Smooth muscle cell (in vitro differentiated cells): ENCODE results near the gene NOL9. TPM values are rescaled to one million over a fixed set of nuclear protein-coding genes. Genes with fewer than 3 reads are reported as not detected.
A peak's percentile ranks its signal among the peaks of the same experiment; 100 is the strongest.

Experiments
- DNase-seq: peaks from one replicate; lab custom pipeline; 2025; ENCODE audit not compliant: unreplicated experiment; lab: John Stamatoyannopoulos, UW
- H2AFZ ChIP-seq: fragments of 200-600 bp; sonication (generic); 2 replicates; pipeline ENCODE4 v1.6.0; 2016; ENCODE audit warnings: antibody characterized with exemption, low read depth, mild to moderate bottlenecking
- H3F3A ChIP-seq: fragments of 200-600 bp; sonication (generic); 2 replicates; pipeline ENCODE4 v1.6.0; 2017; ENCODE audit warnings: antibody characterized with exemption, low read depth
- H3K27ac ChIP-seq: fragments of 200-600 bp; sonication (generic); 2 replicates; pipeline ENCODE4 v1.5.1; 2016; ENCODE audit warnings: low read depth, mild to moderate bottlenecking
- H3K27me3 ChIP-seq: fragments of 200-600 bp; sonication (generic); 2 replicates; pipeline ENCODE4 v1.6.1; 2016; ENCODE audit warnings: low read depth, mild to moderate bottlenecking
- H3K36me3 ChIP-seq: fragments of 200-600 bp; sonication (generic); 2 replicates; pipeline ENCODE4 v1.5.1; 2016; ENCODE audit warnings: low read depth
- H3K4me1 ChIP-seq: fragments of 200-600 bp; sonication (generic); 2 replicates; pipeline ENCODE4 v1.5.1; 2016; ENCODE audit warnings: low read depth
- H3K4me2 ChIP-seq: fragments of 200-600 bp; sonication (generic); 2 replicates; pipeline ENCODE4 v1.6.0; 2016; ENCODE audit warnings: mild to moderate bottlenecking
- H3K4me3 ChIP-seq: fragments of 200-600 bp; sonication (generic); 2 replicates; pipeline ENCODE4 v1.5.1; 2016; ENCODE audit warnings: mild to moderate bottlenecking
- H3K79me2 ChIP-seq: fragments of 200-600 bp; sonication (generic); 2 replicates; pipeline ENCODE4 v1.6.0; 2016; ENCODE audit warnings: low read depth, mild to moderate bottlenecking
- H3K9ac ChIP-seq: fragments of 200-600 bp; sonication (generic); 2 replicates; pipeline ENCODE4 v1.6.0; 2016; ENCODE audit warnings: low read depth
- H3K9me3 ChIP-seq: fragments of 200-600 bp; sonication (generic); replicated peaks from 2 replicates; pipeline ENCODE4 v1.5.1; 2016; ENCODE audit warnings: low read depth
- H4K20me1 ChIP-seq: fragments of 200-600 bp; sonication (generic); 2 replicates; pipeline ENCODE4 v1.6.0; 2016; ENCODE audit warnings: low read depth
- CTCF ChIP-seq: fragments of 200-600 bp; sonication (generic); IDR thresholded peaks from 2 replicates; pipeline ENCODE4 v1.5.1; 2017; ENCODE audit warnings: borderline replicate concordance, mild to moderate bottlenecking, antibody characterized with exemption; ENCODE audit not compliant: insufficient read depth, poor library complexity, severe bottlenecking
- WGBS: methylation state at CpG from one replicate; pipeline ENCODE4 v1.1.7; 2016; ENCODE audit warnings: low lambda C conversion rate; 5-methylcytosine and 5-hydroxymethylcytosine counted together
- polyA plus RNA-seq: library from polyadenylated mRNA; unstranded; fragments of >200 nt; fragmentation: Nextera tagmentation; extraction: Ambion mirVana; gene quantifications from 2 replicates; pipeline ENCODE4 v1.2.1, GENCODE V29; 2016
- total RNA-seq: library from RNA; depleted of rRNA; stranded (reverse); fragments of >200 nt; gene quantifications from 2 replicates; pipeline ENCODE4 v1.2.3, GENCODE V29; 2014

Gene NOL9
- total and polyA plus RNA-seq, 2 experiments from 2014 or later, result 8.1 to 12.0 TPM

DNA sequence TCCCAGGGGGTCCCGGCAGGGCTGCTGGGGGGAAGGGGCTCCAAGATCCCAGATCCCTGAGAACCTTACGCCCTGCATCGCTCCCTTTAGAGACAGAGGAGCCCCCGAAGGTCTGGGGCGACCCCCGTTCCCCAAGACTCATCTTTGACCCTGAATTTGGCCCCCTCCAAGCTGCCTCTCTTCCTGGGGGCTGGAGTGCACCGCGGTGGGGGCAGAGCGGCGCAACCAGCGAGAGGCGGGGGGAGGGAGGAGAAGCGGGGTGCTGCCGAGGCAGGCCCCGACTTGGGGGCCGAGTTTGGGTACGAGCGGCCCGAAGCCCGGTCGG is 57.5 kb downstream of the NOL9 start:
- peak overlapping the region; percentile 92 for H3K4me2 ChIP-seq
- peaks cover 4% of the 10 kb centered on the region for H3F3A ChIP-seq
- DNase-seq, result no peak
- no peaks in the 10 kb centered on the region for H4K20me1 ChIP-seq
- H3K4me3 ChIP-seq, result peak overlapping the region; percentile 72
- H3K9me3 ChIP-seq, result no peaks in the 10 kb centered on the region
- H3K79me2 ChIP-seq, result no peaks in the 10 kb centered on the region
- no peak for TF ChIP-seq CTCF
- no peak overlapping the region for H3K27ac ChIP-seq
- peak overlapping the region; percentile 46 for H2AFZ ChIP-seq
- H3K4me1 ChIP-seq, result peaks cover 17% of the 10 kb centered on the region
- peak overlapping the region; percentile 58 for H3K9ac ChIP-seq
- no peaks in the 10 kb centered on the region for H3K27me3 ChIP-seq
- no peaks in the 10 kb centered on the region for H3K36me3 ChIP-seq
- WGBS, result 7% methylated on average over 8 of the region's 21 CpGs

DNA sequence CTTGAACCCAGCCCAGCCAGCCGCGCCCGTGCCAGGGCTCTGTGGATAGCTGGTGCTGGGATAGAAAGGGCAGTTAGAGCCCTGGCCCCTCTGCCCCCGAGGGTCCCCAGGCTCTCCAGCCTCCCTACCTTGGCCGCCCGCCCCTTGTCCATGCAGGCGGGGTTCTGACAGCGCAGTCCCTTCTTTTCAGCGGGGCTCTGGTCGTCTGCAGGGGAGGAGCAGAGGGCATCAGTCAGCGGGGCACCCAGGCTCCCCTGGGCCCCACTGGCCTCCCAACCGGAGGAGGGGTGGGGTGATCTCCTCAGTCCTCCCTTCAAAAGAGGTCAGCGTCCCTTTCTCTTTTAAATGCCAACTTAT is 58.0 kb downstream of the NOL9 start:
- Histone ChIP-seq H3K4me2 (peak overlapping the region; percentile 92), H3K27ac (no peak overlapping the region), H3K36me3 (no peaks in the 10 kb centered on the region), H4K20me1 (no peaks in the 10 kb centered on the region), H2AFZ (peak overlapping the region; percentile 46), H3K9ac (no peak overlapping the region), H3K9me3 (no peaks in the 10 kb centered on the region), H3K4me1 (peaks cover 17% of the 10 kb centered on the region), H3K4me3 (peak overlapping the region; percentile 72), H3F3A (peaks cover 8% of the 10 kb centered on the region), H3K79me2 (no peaks in the 10 kb centered on the region), H3K27me3 (no peaks in the 10 kb centered on the region)
- no peak for DNase-seq
- no peak for TF ChIP-seq CTCF
- WGBS, result 31% methylated on average over 12 of the region's 13 CpGs

DNA sequence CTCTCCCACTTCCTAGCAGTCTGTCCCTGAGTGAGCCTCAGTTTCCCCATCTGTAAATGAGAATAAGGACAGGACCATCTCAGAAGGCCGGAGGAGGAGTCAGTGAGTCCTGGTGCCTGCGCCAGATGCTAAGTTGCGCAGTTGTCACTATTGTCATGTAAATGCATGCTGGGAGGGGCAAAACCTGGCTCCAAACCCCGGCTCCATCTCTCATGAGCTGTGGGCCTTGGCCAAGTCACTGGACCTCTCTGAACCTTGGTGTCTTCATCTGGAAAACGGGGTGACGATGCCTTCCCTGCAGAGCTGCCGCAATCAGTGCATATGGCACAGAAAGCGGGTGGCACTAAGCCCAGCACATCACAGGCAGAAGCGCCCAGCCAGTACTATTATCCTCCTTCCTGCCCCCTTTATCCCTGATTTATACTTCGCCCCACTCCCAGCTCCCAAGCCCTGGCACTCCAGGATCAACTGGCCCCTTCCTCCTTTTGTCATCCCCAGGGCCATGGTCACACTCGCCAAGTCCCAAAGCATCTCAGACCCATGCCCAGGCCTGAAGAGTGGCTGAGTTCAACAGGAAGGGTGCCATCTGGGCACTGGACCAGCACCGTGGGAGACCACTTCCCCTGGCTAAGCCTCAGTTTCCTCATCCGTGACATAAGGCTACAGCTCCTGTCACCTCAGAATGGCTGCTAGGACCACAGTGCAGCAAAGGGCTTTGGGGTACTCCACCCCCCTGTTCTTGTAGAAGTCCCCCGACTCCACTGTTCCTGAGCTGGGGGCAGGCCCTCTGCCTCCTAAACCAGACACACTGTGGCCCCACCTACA is 58.6 kb downstream of the NOL9 start:
- H4K20me1 ChIP-seq, result no peaks in the 10 kb centered on the region
- H3K9me3 ChIP-seq, result no peaks in the 10 kb centered on the region
- H3F3A ChIP-seq, result peaks cover 8% of the 10 kb centered on the region
- H2AFZ ChIP-seq, result no peak overlapping the region
- no peak overlapping the region for H3K9ac ChIP-seq
- TF ChIP-seq CTCF, result no peak
- H3K36me3 ChIP-seq, result no peaks in the 10 kb centered on the region
- H3K4me2 ChIP-seq, result peak overlapping the region; percentile 92
- WGBS, result 88% methylated on average over 14 of the region's 14 CpGs
- H3K79me2 ChIP-seq, result no peaks in the 10 kb centered on the region
- H3K4me3 ChIP-seq, result peak overlapping the region; percentile 72
- H3K4me1 ChIP-seq, result peaks cover 17% of the 10 kb centered on the region
- H3K27me3 ChIP-seq, result no peaks in the 10 kb centered on the region
- no peak overlapping the region for H3K27ac ChIP-seq
- DNase-seq, result no peak

DNA sequence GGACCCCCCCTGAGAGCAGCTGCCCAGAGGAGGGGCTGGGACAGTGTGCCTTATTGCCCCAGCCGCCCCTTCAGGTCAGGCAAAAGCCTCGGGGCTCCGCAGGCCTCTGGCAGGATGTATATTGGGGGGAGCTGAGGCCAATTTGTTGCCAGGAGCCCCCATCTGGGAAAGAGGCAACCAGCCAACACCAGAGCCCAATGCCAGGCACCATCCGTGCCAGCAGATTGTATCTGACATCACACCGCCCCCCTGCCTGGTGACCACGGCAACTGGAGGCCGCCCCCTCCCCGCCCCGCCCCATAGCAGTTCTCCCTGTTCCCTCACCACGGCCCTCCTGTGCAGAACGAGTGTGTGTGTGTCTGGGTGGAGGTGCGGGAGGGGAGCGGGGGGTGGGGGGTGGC is 59.3 kb downstream of the NOL9 start:
- no peak overlapping the region for H3K4me2 ChIP-seq
- no peaks in the 10 kb centered on the region for H3K36me3 ChIP-seq
- H3K79me2 ChIP-seq, result no peaks in the 10 kb centered on the region
- peaks cover 17% of the 10 kb centered on the region for H3K4me1 ChIP-seq
- H3K27me3 ChIP-seq, result no peaks in the 10 kb centered on the region
- no peak overlapping the region for H2AFZ ChIP-seq
- no peak overlapping the region for H3K9ac ChIP-seq
- no peaks in the 10 kb centered on the region for H4K20me1 ChIP-seq
- DNase-seq, result no peak
- TF ChIP-seq CTCF, result no peak
- no peaks in the 10 kb centered on the region for H3K9me3 ChIP-seq
- 81% methylated on average over 8 of the region's 13 CpGs for WGBS
- no peak overlapping the region for H3K4me3 ChIP-seq
- no peak overlapping the region for H3K27ac ChIP-seq
- peaks cover 8% of the 10 kb centered on the region for H3F3A ChIP-seq
